Natural killer cell treated with Interleukin-12 subunit alpha and Interleukin-12 subunit beta and Interleukin-15 and Interleukin-18, amount 100 ng/mL, for 72 hours (primary cell): Measurements from ENCODE around the gene BSPRY. TPM values are rescaled to one million over a fixed set of nuclear protein-coding genes. Genes with fewer than 3 reads are reported as not detected.

ENCODE experiments used
- ATAC-seq, 2 donors: fragments of 150-1000 bp; cut with Tn5 transposase in 1 of 2; sonication (Bioruptor Pico), chemical (Tn5 transposase) in 1 of 2; 2 replicates each; pipeline ENCODE4 v1.10.0; 2021
- DNase-seq: peaks from one replicate; pipeline ENCODE4 v3.0.0; 2022; ENCODE audit warnings: low spot score
- H3K27ac Mint-ChIP-seq, 2 donors: 1 replicate in 1 of 2; 2 replicates in 1 of 2; pipeline ENCODE4 v1.8.0; 2022; ENCODE audit warnings: mixed read lengths in 2 of 2, mild to moderate bottlenecking in 1 of 2, moderate library complexity in 1 of 2
- H3K27me3 Mint-ChIP-seq, 2 donors: 1 replicate in 1 of 2; 2 replicates in 1 of 2; pipeline ENCODE4 v1.8.0; 2022; ENCODE audit warnings: mixed read lengths in 2 of 2
- H3K36me3 Mint-ChIP-seq: one replicate; pipeline ENCODE4 v1.8.0; 2022; ENCODE audit warnings: mixed read lengths
- H3K4me1 Mint-ChIP-seq, 2 donors: 1 replicate in 1 of 2; 2 replicates in 1 of 2; pipeline ENCODE4 v1.8.0; 2022; ENCODE audit warnings: low read depth in 2 of 2, mixed read lengths in 2 of 2, mild to moderate bottlenecking in 1 of 2
- H3K4me3 Mint-ChIP-seq: one replicate; pipeline ENCODE4 v1.8.0; 2022; ENCODE audit warnings: mixed read lengths
- H3K9me3 Mint-ChIP-seq: 2 replicates; pipeline ENCODE4 v1.8.0; 2022; ENCODE audit warnings: mixed read lengths
- total RNA-seq, 2 donors: library from RNA; stranded (reverse); gene quantifications; one replicate each; pipeline ENCODE4 v1.2.3, GENCODE V29; 2022

The BSPRY gene
- total RNA-seq, 2 donors from 2014 or later = 2.5 to 5.0 TPM

- no peaks in the 10 kb centered on the region for H3K27me3 Mint-ChIP-seq
- H3K36me3 Mint-ChIP-seq = no peaks in the 10 kb centered on the region
- ATAC-seq (no peak), DNase-seq (no peak)
- H3K4me3 Mint-ChIP-seq = no peak overlapping the region
- no peak overlapping the region for H3K27ac Mint-ChIP-seq
- H3K9me3 Mint-ChIP-seq = no peaks in the 10 kb centered on the region
- peaks cover 0 to 4% of the 10 kb centered on the region in 2 donors for H3K4me1 Mint-ChIP-seq
Measured at GRCh38 chr9:113381909-113382411, 32.6 kb downstream of the BSPRY start.

- H3K4me1 Mint-ChIP-seq = peaks cover 0 to 3% of the 10 kb centered on the region in 2 donors
- DNase-seq = no peak
Measured at GRCh38 chr9:113386571-113387393, 37.4 kb downstream of the BSPRY start.

GRCh38 chr9:113387560-113388230 lies 38.4 kb downstream of the BSPRY start:
- H3K36me3 Mint-ChIP-seq = no peaks in the 10 kb centered on the region
- DNase-seq (no peak), ATAC-seq (no peak)
- no peak overlapping the region for H3K27ac Mint-ChIP-seq
- H3K27me3 Mint-ChIP-seq = no peaks in the 10 kb centered on the region
- H3K4me1 Mint-ChIP-seq = peaks cover 0 to 3% of the 10 kb centered on the region in 2 donors
- no peaks in the 10 kb centered on the region for H3K9me3 Mint-ChIP-seq
- no peak overlapping the region for H3K4me3 Mint-ChIP-seq

More at GRCh38 chr9:113386571-113387393, 37.4 kb downstream of the BSPRY start:
- Mint-ChIP-seq H3K27me3 (no peaks in the 10 kb centered on the region), H3K27ac (peak overlapping the region in 1 of 2 donors; percentile 19), H3K4me3 (no peak overlapping the region), H3K9me3 (no peaks in the 10 kb centered on the region), H3K36me3 (no peaks in the 10 kb centered on the region)
- ATAC-seq = no peak

GRCh38 chr9:113388833-113389232 lies 39.5 kb downstream of the BSPRY start:
- Mint-ChIP-seq H3K27ac (no peak overlapping the region), H3K36me3 (no peaks in the 10 kb centered on the region)

GRCh38 chr9:113389451-113389850 lies 40.1 kb downstream of the BSPRY start:
- H3K36me3 Mint-ChIP-seq = no peaks in the 10 kb centered on the region
- H3K27me3 Mint-ChIP-seq = no peaks in the 10 kb centered on the region
- H3K27ac Mint-ChIP-seq = no peak overlapping the region
- H3K4me1 Mint-ChIP-seq = peaks cover 0 to 3% of the 10 kb centered on the region in 2 donors
- H3K4me3 Mint-ChIP-seq = no peak overlapping the region
- no peaks in the 10 kb centered on the region for H3K9me3 Mint-ChIP-seq
- ATAC-seq = peak in 1 of 2 donors; percentile 12
- no peak for DNase-seq

More at GRCh38 chr9:113388833-113389232, 39.5 kb downstream of the BSPRY start:
- Mint-ChIP-seq H3K4me1 (peaks cover 0 to 3% of the 10 kb centered on the region in 2 donors), H3K27me3 (no peaks in the 10 kb centered on the region), H3K4me3 (no peak overlapping the region), H3K9me3 (no peaks in the 10 kb centered on the region)
- no peak for ATAC-seq
- no peak for DNase-seq

GRCh38 chr9:113390192-113390960 lies 41.0 kb downstream of the BSPRY start:
- H3K36me3 Mint-ChIP-seq = no peaks in the 10 kb centered on the region
- H3K9me3 Mint-ChIP-seq = no peaks in the 10 kb centered on the region
- ATAC-seq (no peak), DNase-seq (no peak)
- no peak overlapping the region for H3K4me3 Mint-ChIP-seq
- no peak overlapping the region for H3K27ac Mint-ChIP-seq
- H3K4me1 Mint-ChIP-seq = peaks cover 0 to 3% of the 10 kb centered on the region in 2 donors
- no peaks in the 10 kb centered on the region for H3K27me3 Mint-ChIP-seq

GRCh38 chr9:113391917-113392316 lies 42.6 kb downstream of the BSPRY start:
- Mint-ChIP-seq H3K4me1 (peaks cover 0 to 4% of the 10 kb centered on the region in 2 donors), H3K9me3 (no peaks in the 10 kb centered on the region), H3K27ac (no peak overlapping the region), H3K4me3 (no peak overlapping the region), H3K27me3 (no peaks in the 10 kb centered on the region), H3K36me3 (no peaks in the 10 kb centered on the region)
- no peak for ATAC-seq
- no peak for DNase-seq

GRCh38 chr9:113393281-113393680 lies 43.9 kb downstream of the BSPRY start:
- Mint-ChIP-seq H3K9me3 (no peaks in the 10 kb centered on the region), H3K36me3 (no peaks in the 10 kb centered on the region), H3K4me3 (no peak overlapping the region), H3K27ac (no peak overlapping the region), H3K4me1 (peaks cover 0 to 4% of the 10 kb centered on the region in 2 donors), H3K27me3 (no peaks in the 10 kb centered on the region)
- ATAC-seq (no peak), DNase-seq (no peak)

- DNase-seq (no peak), ATAC-seq (no peak)
- Mint-ChIP-seq H3K27me3 (no peaks in the 10 kb centered on the region), H3K27ac (no peak overlapping the region), H3K36me3 (no peaks in the 10 kb centered on the region), H3K4me3 (no peak overlapping the region), H3K9me3 (no peaks in the 10 kb centered on the region), H3K4me1 (peaks cover 4 to 7% of the 10 kb centered on the region in 2 donors)
Measured at GRCh38 chr9:113395000-113395861, 45.9 kb downstream of the BSPRY start.

GRCh38 chr9:113397203-113397631 lies 47.9 kb downstream of the BSPRY start:
- DNase-seq (no peak), ATAC-seq (no peak)
- H3K4me3 Mint-ChIP-seq = no peak overlapping the region
- no peaks in the 10 kb centered on the region for H3K27me3 Mint-ChIP-seq
- no peak overlapping the region for H3K27ac Mint-ChIP-seq
- H3K36me3 Mint-ChIP-seq = no peaks in the 10 kb centered on the region
- peaks cover 9 to 12% of the 10 kb centered on the region in 2 donors for H3K4me1 Mint-ChIP-seq
- H3K9me3 Mint-ChIP-seq = no peaks in the 10 kb centered on the region

- H3K9me3 Mint-ChIP-seq = no peaks in the 10 kb centered on the region
- H3K27me3 Mint-ChIP-seq = no peaks in the 10 kb centered on the region
- peaks cover 9 to 12% of the 10 kb centered on the region in 2 donors for H3K4me1 Mint-ChIP-seq
- no peak for ATAC-seq
- no peak for DNase-seq
- H3K36me3 Mint-ChIP-seq = no peaks in the 10 kb centered on the region
- H3K4me3 Mint-ChIP-seq = peak overlapping the region; percentile 92
- no peak overlapping the region for H3K27ac Mint-ChIP-seq
Measured at GRCh38 chr9:113398796-113399195, 49.5 kb downstream of the BSPRY start.

GRCh38 chr9:113399646-113400200 lies 50.4 kb downstream of the BSPRY start:
- Mint-ChIP-seq H3K27me3 (no peaks in the 10 kb centered on the region), H3K9me3 (no peaks in the 10 kb centered on the region), H3K27ac (peak overlapping the region in 1 of 2 donors; percentile 73), H3K4me1 (peaks cover 9 to 12% of the 10 kb centered on the region in 2 donors), H3K4me3 (peak overlapping the region; percentile 92), H3K36me3 (no peaks in the 10 kb centered on the region)
- no peak for DNase-seq
- ATAC-seq = no peak
